ENCODE measurements around the gene DDAH1.
A peak's percentile ranks its signal among the peaks of the same experiment; 100 is the strongest.
"Not testable (repeated sequence)": the region's sequence is repeated elsewhere in the genome, so short reads cannot be mapped to it uniquely, and the experiment has no call there.

The DDAH1 gene

DNA sequence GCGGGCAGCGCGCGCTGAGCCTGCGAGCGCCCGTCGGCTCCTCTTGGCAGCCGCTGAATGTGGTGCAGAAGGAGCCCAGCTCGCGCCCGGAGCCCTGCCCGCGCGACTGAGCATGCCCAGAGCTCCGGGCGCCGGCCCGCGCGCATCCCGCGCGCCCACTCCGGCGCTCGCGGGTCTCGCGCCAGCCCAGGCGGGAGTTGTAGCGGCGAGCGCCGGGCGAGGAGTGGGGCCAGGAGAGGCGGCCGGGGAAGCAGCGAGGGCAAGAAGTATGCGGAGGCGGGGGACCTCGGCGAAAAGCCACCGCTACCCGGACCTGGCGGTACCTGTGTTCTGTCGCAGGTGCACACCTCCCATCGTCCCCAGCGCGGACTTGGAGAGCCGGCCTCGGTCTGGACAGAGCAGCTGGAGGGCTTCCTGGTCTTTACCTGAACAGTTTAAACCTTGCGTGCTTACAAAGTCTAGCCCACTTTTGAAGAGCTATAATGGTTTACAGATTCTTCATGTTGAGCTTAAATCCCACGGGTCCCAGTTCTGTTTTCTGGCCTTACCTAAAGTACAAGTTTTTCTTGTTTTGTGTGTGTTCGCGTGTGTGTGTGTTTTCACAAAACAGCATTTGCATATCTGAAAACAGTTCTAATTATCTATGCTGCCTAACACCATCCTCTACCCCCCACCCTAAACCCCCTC, at the start of gene DDAH1:
Gene DDAH1, minus strand, starts transcription at position 61 of the 687 bp plus-strand sequence. CDS start 114 bp downstream, outside the sequence.
- peak; percentile 5 for FAIRE-seq

DNA sequence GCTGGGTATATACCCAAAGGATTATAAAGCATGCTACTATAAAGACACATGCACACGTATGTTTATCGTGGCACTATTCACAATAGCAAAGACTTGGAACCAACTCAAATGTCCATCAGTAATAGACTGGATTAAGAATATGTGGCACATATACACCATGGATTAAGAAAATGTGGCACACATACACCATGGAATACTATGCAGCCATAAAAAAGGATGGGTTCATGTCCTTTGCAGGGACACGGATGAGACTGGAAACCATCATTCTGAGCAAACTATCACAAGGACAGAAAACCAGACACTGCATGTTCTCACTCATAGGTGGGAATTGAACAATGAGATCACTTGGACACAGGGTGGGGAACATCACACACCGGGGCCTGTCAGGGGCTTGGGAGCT, 49.0 kb upstream of the DDAH1 start:
- not testable (repeated sequence) for DNase-seq (ENCODE audit: extremely low spot score, insufficient read length, low read depth); FAIRE-seq

More for the DNA sequence above, at the start of gene DDAH1:
- DNase-seq (ENCODE audit: extremely low spot score, insufficient read length, low read depth): no peak

DNA sequence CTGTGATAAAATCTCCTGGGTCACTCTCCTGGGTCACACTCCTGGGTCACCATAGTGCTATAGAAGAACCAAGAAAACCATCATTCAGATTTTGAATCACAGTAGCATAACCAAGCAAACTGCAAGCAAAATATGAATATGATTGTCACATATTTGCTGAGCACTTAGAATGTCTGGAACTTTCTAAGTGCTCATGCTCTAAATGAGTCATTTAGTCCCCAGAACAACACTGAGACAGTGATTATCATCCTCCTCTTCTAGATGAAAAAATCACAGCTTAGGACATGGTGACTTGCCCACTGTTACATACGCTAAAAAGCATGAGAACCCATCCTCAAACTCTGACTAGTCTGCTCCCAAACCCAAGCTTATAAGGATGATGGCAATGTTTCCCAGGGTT, 39.5 kb upstream of the DDAH1 start:
- DNase-seq (ENCODE audit: extremely low spot score, insufficient read length, low read depth) (no peak), FAIRE-seq (no peak)

DNA sequence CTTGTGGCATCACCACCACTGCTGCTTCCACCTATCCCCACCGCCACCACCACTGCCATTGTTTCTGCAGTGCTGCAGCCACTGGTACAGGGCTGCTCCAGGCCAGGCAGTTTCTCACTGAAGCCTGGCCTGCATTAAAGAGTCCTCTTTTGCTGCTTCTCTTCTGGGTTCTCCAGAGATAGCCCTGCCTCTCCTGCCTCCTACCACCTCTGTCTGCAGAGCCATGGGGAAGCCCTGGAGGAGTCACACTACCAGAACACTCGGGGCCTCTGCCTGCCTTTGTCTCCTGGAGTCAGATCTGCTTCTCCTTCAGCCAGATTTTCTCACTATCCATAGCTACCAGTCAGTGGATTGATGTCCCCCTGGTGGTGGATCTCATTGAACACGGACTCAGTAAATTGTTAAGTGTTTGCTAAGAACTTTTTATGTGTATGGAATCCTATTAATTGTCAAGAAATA, 37.7 kb upstream of the DDAH1 start:
- no peak for FAIRE-seq
- DNase-seq (ENCODE audit: extremely low spot score, insufficient read length, low read depth): no peak

DNA sequence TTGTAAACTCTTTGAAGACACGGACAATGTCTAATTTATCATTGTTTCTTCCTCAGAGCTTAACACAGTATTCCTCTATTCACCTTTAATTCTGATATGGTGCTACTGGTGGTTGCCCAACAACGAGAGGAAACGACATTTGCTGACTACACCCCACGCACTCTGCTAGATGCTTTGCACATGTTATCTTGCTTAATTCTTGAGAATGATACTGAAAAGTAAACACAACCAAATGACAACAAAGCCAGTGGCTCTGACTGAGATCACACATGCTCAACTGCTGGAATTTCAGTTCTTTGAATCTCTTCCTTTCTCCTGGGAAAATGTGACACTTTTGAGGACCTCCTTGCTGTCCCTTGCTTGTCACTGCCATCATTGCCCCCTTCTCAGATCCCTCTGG, 37.2 kb upstream of the DDAH1 start:
- DNase-seq (ENCODE audit: extremely low spot score, insufficient read length, low read depth) (no peak), FAIRE-seq (no peak)

DNA sequence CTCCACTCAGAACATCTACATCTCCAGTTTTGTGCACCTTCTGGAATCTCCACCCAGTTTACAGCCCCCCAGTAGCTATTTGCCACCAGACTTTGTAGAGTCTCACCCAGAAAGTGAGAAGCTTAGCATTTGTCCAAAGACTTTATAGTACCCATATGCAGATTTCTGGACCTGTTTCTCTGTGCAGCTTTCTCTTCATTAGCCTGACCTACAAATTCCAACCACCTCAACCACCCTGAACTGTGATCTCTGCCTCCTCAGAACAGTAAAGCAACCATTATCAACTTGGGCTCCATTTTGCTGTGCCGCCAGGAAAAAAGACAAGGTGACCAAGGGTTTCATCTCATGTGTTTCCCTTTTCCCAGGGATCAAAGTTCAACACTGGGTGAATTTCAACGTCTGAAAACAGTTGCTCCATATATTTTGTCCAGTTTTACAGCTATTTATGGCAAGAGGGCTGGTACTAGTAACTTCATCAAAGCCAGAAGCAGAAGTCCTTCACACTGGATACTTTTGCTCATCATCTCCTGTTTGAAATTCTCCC, 36.5 kb upstream of the DDAH1 start:
- DNase-seq (ENCODE audit: extremely low spot score, insufficient read length, low read depth): no peak
- FAIRE-seq: no peak

DNA sequence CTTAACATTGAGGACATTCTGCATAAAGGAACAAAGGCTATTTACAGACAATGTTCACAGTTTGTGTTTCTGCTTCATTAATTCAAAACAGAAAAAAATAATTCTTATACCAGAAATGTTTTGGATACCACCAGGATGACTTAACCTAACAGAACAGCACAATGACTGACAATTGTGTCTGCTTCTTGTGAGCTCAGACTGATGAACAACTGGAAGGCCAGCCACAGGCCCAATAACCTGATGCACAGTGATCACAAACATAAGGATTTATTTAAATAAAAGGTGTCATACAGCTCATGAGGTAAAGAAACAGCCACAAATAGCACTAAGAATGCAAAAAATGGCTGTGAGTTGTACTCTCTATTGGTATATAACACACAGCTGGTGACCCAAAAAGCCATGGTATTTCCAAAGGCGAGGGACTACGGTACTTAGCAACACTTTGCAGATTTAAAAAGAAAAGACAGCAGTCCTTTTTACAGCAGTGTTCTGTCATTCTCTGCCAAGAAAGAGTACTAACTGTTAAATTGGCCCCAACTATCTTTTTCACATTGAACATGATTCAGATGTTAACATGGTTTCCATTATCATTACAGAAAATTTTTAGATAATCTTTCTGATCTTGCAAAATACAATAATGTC, 32.1 kb upstream of the DDAH1 start:
- DNase-seq (ENCODE audit: extremely low spot score, insufficient read length, low read depth) (no peak), FAIRE-seq (no peak)

DNA sequence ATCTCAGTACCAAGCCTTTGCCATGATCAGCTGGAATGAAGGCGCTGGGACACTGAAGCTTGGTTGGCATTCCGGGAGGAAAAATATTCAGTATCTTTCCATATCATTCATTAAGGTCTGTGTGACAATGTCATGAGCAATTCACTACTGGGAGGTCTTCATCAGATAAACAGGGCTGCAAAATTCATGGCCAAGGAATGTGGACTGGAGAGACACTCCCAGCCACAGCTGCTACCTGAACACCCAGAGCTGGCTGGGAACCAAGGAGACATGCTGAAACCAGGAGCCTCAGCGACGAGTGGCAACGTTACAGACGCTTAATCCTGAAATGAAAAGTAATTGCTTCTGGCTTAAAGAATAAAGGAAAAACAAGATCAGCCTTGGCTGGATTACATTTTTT, 30.6 kb upstream of the DDAH1 start:
- DNase-seq (ENCODE audit: extremely low spot score, insufficient read length, low read depth) (no peak), FAIRE-seq (no peak)

DNA sequence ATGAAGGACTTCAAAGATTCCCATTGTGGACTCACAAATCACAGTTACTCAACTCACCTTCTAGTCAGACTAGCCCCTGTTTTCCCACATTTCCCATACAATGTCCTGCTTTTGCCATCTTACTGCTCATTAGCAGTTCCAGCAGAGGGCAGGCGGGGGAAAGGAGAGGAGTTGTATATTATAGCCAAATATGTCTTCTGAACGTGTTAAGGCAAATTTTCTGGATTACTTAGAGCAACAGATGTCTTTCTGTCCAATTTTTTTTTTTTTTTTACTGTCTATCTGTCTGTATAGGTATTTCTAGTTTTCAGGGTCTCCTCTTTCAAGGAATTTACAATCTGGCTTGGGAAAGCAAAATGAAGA, 29.9 kb upstream of the DDAH1 start:
- FAIRE-seq: no peak
- DNase-seq (ENCODE audit: extremely low spot score, insufficient read length, low read depth): no peak

DNA sequence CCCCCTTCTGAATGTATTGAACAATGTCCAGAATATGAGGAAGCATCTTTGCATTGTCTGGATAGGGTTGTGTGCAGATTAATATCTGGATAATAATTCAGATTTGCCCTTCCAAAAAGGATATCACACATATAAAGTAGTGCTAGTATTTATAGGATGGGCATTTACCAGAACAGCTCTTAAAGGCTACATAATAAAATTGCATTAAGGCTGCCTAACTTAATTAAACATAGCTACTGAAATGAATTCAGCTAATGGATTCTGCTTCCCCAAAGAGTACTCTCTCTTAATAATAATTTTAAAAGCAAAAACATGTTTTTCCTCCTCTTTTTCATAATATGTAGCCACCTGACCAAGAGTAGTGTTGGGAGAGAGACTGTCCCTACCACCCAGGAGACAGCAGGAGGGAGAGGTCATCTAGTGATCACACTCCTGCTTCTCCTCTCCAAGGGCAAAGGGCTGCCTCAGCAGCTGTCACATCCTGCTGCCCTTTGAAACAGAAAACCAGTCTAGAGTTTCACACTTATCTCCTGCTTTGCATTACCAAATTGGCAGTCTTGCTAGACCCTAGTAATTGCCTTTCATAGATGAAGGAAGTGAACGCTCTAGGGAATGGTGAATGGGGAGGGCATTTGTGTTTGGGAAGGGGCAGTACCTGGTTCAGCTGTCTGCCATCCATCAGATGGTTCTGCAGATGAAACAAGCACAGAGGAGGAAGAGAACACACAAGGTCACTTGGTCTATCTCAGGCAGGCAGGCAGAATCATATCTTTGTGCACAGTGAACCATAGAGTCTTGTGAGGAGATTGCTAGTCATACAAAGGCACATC, 29.3 kb upstream of the DDAH1 start:
- FAIRE-seq (peak; percentile 47), DNase-seq (ENCODE audit: extremely low spot score, insufficient read length, low read depth) (no peak)

DNA sequence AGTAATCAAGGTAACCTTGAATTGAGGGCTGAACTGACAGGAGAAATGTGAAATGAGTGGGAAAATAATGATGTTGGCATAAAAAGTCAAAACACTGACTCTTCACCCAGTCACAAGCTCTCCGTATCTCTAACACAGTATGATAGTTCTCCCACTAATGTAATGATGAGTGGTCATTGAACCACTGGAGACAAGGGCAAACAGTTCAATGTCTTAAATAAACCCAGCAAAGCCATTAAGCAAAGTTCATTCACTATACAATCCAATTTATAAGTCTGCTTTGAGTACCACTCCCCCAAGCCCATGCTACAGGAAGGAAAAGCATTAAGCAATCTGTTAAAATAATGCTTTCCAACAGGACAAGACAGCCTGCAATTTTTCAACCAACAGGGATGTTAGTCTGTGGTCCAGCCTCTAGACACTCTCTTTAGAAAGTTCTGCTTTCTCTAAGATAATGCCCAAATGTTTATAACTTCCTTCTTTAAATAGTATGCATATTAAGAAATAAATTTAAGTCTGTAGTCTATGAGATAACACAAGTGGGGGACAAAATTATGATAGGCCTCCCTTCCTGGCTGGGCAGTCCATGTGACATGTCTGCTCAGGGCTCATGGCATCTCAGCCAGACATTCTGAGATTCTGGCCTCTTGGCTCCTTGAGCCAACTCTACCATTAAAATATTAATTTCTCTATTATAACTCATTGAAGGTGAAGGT, 25.5 kb upstream of the DDAH1 start:
- no peak for DNase-seq (ENCODE audit: extremely low spot score, insufficient read length, low read depth)
- no peak for FAIRE-seq

DNA sequence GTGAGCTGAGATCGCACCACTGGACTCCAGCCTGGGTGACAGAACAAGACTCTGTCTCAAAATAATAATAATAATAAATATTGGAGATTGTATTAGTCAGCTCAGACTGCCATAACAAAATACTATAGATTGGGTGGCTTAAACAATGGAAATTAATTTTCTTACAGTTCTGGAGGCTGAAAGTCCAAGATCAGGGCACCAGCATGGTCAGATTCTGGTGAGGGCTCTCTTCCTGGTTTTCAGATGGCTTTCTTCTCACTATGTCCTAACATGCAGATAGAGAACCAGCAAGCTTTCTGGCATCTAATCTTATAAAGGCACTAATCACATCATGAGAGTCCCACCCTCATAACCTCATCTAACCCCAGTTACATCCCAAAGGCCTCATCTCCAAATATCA, 23.2 kb upstream of the DDAH1 start:
- DNase-seq (ENCODE audit: extremely low spot score, insufficient read length, low read depth) (no peak), FAIRE-seq (no peak)

DNA sequence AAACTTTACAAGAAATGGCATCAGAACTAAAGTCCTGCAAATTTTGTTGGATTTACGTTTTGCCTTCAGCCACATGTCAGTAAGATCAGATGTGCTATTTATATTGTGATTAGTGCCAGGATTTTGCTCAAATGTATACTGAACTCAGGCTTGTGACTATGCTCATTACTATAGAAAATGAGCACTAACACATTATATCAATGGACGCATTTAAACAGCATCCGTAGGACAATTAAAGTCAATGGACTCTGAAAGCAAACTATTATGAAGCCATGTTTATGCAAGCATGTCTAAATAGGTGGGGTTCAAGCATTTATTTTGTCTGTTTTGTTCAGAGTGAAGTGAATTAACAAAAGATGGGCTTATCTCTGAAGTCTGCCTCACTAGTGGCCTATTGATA, 20.6 kb upstream of the DDAH1 start:
- DNase-seq (ENCODE audit: extremely low spot score, insufficient read length, low read depth): no peak

DNA sequence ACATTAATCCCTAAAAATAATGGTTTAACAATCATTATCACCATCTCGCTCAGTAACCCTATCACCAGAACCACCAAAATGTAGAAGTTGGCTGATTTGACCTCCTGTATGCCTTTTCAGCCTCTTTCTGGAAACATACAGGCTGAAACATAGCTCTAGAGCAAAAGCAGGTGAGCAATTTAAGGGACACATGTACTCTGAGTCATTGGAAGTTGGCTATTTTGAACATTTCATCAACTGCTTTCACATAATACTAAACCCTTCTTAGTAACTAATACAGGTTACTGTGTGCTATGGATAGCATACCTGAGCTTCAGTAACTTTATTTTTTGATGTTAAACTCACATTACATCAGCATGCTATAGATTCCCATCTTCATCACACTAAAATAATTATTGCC, 19.8 kb upstream of the DDAH1 start:
- DNase-seq (ENCODE audit: extremely low spot score, insufficient read length, low read depth) (no peak), FAIRE-seq (no peak)

More for the DNA sequence above, 20.6 kb upstream of the DDAH1 start:
- no peak for FAIRE-seq

DNA sequence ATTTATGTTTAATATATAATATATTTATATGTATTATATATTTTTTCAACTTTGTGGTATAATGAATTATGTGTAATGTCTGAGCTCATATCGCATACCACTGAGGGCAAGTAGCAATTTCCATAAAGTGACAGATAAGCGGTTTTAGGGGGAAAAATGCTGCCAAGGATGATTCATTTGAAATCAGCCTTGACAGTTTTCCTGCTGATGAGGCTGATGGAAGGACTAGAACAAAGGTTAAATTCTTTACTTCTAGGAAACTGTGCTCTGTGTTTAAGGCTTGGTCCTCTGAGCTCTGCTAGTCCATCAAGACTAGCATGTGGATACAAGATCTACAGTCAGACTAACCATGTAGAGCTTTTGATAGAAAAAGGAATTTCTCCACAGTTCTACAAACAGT, 19.3 kb upstream of the DDAH1 start:
- no peak for DNase-seq (ENCODE audit: extremely low spot score, insufficient read length, low read depth)
- FAIRE-seq: no peak

DNA sequence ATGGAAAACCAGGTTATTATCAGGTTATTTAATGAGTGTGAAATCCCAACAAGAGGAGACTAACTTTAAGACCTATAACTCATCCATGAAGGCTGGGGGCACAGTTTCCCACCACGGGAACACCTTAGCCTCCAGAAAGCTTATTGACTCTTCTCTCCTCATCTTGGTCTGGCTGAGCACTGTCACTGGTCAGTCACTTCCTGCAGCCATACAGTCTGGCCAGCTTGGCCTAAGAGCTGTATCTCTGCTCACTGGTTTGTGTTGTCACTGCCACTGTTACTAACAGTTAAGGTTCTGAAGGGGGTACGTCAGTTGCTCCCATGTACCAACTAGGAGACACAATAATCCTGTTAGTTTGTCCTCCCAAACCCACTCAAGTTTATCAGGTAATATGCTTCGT, 16.7 kb upstream of the DDAH1 start:
- DNase-seq (ENCODE audit: extremely low spot score, insufficient read length, low read depth) (no peak), FAIRE-seq (no peak)

DNA sequence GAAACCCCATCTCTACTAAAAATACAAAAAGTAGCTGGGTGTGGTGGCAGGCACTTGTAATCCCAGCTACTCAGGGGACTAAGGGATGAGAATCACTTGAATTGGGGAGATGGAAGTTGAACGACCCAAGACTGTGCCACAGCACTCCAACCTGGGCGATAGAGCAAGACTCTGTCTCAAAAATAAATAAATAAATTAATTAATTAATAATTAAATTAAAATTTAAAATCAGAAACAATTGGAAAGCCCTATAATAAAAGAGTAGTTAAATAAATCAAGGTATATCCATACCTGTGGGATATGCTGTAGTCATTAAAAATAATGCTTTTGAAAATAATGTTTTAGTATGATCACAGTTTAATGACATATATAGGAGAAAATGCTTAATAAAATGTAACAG, 15.6 kb upstream of the DDAH1 start:
- FAIRE-seq: no peak
- no peak for DNase-seq (ENCODE audit: extremely low spot score, insufficient read length, low read depth)

DNA sequence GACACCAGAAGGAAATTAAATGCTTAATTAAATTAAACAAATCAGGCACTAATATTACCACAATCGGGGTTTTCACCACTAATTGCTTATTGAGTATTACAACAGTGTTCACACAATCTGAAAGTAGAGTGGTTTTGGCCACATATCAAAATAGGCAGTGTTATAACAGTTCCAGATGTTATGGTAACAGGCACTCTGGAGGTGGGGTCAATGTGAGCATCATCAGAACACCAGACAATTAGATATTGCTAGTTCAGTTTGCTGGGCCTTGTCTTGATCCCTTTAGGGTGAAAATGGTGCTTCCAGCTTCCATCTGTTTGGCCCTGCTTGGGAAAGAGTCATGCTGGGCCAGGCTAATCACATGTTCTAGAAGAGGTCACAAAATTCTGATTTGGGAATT, 14.5 kb upstream of the DDAH1 start:
- DNase-seq (ENCODE audit: extremely low spot score, insufficient read length, low read depth) (no peak), FAIRE-seq (no peak)

DNA sequence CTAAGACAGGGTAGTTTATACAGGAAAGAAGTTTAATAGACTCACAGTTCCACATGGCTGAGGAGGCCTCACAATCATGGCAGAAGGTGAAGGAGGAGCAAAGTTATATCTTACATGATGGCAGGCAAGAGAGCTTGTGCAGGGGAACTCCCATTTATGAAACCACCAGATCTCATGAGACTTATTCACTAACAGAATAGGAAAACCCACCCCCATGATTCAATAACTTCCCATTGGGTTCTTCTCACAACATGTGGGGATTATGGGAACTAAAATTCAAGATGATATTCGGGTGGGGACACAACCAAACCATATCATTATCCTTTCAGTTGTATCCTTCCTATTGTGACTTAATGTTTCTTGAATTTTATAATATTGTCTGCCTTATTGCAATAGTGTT, 13.4 kb upstream of the DDAH1 start:
- DNase-seq (ENCODE audit: extremely low spot score, insufficient read length, low read depth) (no peak), FAIRE-seq (peak; percentile 15)

DNA sequence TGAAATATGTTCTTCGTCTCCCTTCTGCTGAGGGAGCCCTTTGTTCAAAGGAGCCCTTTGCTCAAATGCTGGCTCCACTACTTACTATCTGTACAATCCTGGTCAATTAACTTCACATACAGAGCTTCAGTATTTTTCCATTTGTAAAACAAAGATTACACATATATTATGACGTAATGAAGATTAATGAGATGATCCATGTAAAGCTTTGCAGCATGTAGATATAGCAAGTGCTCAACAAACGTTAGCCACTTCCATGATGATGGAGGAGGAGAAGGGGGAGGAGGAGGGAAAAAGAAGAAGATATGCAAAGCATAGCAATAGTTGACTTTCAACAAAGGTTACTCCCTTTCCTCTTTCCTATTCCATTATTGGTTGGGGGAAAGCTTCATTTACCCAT, 10.1 kb upstream of the DDAH1 start:
- FAIRE-seq (no peak), DNase-seq (ENCODE audit: extremely low spot score, insufficient read length, low read depth) (no peak)
